HG02884 (cell line): ENCODE data around the gene RANBP3L.
"Not testable (repeated sequence)": the region's sequence is repeated elsewhere in the genome, so short reads cannot be mapped to it uniquely, and the experiment has no call there.

Experiments used
- ATAC-seq: cut with Tn5 transposase; IDR thresholded peaks from one replicate; pipeline ENCODE4 v1.9.1; 2021; ENCODE audit warnings: mild to moderate bottlenecking, moderate library complexity; ENCODE audit not compliant: unreplicated experiment

Gene RANBP3L

DNA sequence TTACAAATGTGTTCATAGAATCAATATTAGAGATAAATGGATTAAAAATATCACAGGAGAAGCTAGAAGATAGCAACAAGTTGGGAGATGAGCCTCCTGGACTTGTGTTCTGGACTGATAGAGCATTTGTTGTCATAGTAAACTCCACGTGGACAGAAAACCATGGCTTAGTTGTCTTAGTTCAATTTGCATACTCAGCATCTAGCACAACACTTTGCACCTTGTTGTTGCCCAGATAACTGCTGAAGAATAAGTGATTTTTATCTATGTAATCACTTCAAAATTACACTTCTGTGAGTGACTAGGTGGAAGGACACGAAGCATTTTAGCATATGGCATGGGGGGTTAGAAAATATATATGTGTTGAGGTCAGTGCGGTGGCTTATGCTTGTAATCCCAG lies 4.0 kb downstream of the RANBP3L start:
- ATAC-seq, result no peak

- no peak for ATAC-seq
Measured at GRCh38 chr5:36285837-36286615, 15.7 kb downstream of the RANBP3L start.

- not testable (repeated sequence) for ATAC-seq
Measured at GRCh38 chr5:36283775-36284174, 17.9 kb downstream of the RANBP3L start.

- no peak for ATAC-seq
Measured at GRCh38 chr5:36281626-36282025, 20.1 kb downstream of the RANBP3L start.

GRCh38 chr5:36279054-36279698 lies 22.5 kb downstream of the RANBP3L start:
- ATAC-seq, result no peak

- no peak for ATAC-seq
Measured at GRCh38 chr5:36277521-36278176, 24.1 kb downstream of the RANBP3L start.

GRCh38 chr5:36276864-36277263 lies 24.8 kb downstream of the RANBP3L start:
- no peak for ATAC-seq

DNA sequence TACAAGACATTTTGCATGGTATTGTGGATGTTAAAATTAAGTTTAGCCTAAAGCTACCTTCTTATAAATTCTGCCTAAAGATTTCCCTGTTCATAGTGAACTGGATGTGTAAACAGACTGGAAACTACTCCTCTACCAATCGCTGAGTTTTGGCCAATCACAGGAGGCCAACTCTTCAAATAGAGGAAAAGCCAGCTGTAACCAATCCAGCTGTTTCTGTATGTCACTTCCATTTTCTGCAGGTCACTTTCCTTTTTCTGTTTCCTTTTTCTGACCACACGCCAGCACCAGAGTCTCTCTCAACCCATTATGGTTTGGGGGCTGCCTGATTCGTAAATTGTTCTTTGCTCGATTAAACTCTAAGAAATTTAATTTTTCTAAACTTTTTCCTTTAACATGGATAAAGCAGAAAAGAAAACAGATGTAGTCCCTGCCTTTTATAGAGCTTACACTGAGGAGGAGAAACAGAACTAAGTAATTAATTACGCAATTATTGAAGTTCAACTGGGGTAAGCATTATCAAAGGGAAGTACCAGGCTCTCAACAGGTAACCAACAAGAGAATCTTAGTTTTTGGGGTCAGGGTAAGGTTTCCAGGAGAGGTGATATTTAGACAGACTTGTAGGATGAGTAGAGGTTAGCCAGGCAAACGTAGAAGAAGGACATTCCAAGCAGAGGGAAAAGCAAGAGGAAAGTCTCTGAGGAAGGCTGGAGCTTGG lies 27.7 kb downstream of the RANBP3L start:
- no peak for ATAC-seq

DNA sequence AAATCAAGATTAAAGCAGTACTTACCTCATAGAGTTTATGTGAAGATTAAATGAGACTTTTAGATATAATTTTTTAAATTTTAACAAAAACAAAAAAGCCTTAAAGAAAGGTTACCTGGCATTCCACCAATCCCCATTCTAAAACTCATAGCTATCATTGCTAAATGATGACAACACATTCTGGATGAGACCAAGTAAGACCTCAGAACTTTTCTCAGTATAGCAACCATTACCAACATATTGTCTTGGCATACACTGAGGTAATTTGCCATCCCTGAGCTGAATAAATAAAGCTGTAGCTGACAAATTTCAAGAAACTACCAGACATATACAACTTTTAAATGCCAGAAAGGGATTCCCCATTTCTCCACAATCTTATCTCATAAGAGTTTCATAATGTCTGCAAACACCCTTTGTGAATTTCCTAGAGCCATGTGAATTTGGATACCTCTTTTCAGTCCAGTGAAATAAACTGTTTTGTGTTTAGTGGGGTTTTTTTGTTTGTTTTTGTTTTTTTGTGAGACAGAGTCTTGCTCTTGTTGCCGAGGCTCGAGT lies 29.5 kb downstream of the RANBP3L start:
- ATAC-seq, result no peak

DNA sequence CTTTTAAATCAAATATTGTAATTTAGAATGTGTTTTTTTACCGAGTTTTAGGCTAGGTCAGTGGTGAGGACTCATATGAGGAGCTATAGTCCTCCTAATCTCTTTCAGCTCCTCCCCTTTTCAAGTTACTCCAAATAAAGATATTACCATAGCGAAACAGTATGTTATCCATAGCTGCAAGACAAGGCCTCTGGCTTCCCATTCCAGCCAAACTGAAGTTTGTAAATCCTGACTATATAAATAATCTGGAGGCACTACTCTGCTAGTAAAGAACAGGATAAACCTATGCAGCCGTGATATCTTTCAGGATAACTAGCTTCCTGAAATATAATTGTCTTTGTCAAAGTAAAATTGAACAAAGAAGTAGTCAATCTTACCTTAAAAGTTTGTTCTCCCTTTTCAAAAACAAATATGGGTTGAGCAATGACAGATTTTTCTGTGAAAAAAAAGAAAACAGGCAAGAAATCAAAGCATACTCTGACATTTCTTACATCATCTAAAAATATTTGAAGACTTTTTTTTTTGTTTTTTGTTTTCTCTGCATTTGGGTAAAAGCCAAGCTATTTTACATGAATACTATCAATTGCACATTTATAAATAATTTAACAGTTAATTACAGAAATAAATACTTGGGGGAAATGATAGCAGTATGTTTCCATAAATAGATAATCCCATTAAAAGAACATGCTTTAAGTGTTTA lies 30.7 kb downstream of the RANBP3L start:
- no peak for ATAC-seq

DNA sequence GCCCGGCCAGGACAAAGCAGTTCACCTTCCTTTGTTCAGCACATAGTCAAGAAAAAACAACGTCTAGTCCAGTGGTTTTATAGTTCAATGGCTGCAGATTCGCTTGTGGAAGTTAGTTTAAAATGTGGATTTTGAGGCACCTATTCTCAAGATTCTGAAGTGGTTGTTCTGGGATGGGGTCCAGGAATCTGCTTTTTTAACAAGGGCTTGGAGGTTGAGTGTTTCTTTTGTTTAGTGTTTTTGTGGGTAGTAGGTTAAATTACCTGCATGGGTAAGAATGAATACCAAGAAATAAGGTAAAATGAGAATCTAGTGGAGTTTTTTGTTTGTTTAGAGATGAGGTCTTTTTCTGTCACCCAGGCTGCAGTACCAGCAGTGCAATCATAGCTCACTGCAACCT lies 31.5 kb downstream of the RANBP3L start:
- ATAC-seq, result no peak

- ATAC-seq, result no peak
Measured at GRCh38 chr5:36269478-36269877, 32.2 kb downstream of the RANBP3L start.

DNA sequence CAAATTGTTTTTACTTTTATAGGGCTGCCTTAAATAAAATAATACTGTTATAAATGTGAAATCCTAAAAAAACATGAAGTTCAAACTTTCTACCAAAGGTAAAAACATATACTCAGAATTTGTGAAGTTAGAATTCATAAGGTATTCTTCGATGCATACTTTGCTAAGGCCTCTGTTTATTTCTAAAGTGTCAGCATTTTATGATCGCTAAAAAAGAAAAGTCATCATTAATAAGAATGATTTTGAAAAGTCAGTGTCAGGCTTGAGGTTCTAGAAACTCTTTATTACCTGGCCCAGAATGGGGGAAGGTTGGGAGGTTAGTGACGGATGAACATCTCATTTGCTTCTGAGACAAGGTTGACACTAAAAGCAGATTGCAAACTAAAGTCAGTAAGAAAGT lies 33.8 kb downstream of the RANBP3L start:
- ATAC-seq, result no peak

DNA sequence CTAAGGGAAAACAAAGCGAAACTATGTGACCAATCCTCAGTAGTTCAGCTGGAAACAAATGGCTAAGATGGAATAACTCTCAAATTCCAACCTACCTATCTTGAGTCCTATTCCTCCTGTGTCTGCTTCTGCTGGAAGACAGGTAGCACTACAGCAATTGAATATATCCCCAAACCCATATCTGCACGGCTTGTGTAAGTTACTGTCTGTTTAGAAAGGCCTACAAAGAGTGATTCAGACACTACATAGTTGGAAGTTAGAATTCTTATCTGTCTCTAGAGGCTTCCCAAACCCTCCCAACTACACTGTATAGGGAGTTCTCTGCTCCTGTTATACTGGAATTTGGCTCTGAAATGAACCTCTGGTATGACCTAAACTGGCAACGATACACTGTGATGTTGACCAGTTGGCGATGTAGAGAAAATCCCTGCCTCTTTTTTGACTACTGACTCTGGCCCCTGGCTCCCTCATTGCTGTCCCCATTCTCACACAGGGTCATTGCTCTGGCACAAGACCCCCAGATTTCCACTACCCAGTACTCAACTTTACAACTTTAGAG lies 37.4 kb downstream of the RANBP3L start:
- ATAC-seq, result no peak

DNA sequence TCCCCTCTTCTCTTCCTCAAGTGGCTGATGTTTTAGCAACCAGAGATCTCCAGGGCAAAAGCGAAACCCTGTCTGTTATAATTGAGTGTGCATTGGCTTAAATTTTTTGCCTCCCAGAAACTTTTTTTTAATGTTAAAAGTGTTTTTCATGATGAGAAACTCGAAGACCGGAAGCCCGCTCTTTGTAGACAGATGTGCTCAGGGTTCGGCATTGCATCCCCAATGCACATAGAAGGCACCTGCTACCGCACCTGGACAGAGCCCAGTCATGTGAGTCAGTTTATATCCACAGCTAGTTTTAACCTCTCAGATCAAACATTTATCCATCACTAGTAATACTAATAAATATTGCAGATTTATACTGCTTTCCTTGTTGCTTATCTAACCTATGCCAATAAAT lies 40.5 kb downstream of the RANBP3L start:
- no peak for ATAC-seq

DNA sequence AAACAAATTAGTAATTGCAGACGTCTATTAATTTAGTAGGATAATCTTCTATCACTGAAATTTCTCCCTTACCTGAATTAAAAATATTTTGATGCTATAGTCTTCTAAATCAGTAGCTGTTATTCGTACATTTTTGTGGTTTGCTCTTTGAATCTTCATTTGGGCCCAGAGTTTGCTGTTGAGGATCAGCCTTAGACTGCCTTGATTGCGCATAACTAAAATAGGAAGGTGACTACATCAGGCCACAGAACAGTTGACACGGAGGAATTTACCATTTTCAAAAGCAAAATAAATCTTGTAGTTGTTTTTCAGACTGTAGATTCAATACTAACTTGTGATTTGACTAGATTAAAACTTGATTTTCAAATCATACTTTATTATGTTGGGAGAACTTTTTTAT lies 48.1 kb downstream of the RANBP3L start:
- no peak for ATAC-seq

DNA sequence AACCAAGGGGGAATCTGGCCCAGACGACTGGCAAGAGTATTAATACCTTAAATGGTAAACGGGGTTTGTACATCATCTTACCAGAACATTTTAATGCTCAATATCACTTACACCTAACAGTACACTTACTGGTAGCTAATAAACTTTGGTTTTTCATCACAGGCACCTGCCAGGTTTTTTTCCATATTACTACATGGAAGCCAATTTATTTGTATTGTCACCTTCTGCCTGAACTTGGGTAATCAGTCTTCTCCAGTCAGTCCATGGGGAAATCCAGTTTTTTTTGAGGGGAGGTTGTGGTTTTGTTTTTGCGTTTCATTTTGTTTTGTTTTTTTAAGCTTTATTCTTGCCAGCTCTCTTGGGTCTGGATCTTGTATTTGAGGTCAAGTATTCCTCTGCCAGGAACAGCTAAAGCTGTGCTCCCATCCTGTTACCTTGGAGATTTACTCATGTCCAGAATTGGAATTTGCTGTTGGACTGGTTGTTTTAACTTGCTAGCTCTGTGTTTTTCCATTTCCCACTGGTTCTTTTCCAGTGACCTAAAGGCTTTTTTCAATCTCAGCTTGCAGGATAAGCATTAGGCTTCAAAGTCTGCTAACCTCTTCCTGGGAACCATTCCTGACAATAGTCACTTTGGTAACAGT lies 48.9 kb downstream of the RANBP3L start:
- no peak for ATAC-seq

GRCh38 chr5:36251218-36251617 lies 50.5 kb downstream of the RANBP3L start:
- no peak for ATAC-seq

- no peak for ATAC-seq
Measured at GRCh38 chr5:36250427-36250826, 51.3 kb downstream of the RANBP3L start.
